ENCODE results near the gene GRM3.

The GRM3 gene

DNA sequence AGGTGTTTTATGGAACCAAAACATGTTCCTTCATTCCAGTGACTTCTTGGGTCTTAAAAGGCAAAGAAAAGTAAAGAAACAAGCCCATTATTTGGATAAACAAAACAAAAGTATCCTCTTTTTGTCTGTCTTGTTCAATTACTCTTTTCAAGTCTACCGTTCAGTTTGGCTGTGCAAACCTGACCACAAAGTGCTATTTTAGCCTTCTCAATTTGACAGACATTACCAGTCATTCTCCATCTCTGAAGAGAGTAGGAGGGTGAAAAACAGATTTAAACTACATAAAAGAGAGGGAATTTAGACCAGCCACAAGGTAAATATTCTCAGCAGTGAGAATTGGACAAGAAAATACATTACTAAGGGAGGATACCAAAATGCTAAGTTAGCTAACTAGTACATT, 145.2 kb downstream of the GRM3 start:
- Mint-ChIP-seq H3K36me3 (no peaks in the 10 kb centered on the region), H3K4me1 (peaks cover 0 to 4% of the 10 kb centered on the region in 2 donors), H3K27ac (no peak overlapping the region), H3K9me3 (peaks cover 0 to 2% of the 10 kb centered on the region in 2 donors), H3K4me3 (no peak overlapping the region), H3K27me3 (no peaks in the 10 kb centered on the region)
- DNase-seq (no peak), ATAC-seq (replicated peaks) (no peak)

DNA sequence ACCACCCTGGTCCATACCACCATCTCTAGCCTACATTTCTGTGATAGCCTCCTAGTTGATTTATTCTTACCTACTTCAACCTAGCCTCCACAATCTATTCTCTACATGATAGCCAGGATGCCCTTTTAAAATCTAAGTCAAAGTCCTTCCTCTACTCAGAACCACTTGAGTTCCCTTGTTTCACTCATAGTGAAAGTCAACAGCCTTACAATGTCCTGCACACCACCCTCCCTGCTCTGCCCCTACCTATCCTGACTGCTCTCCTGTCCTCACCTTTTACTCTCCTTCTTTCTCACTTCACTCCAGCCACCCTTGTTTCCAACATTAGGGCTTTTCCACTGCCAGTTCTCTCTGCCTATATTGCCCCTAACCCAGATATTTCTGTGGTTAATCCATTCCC, 146.7 kb downstream of the GRM3 start:
- Mint-ChIP-seq H3K4me3 (no peak overlapping the region), H3K36me3 (no peaks in the 10 kb centered on the region), H3K27me3 (no peaks in the 10 kb centered on the region), H3K27ac (no peak overlapping the region), H3K4me1 (peaks cover 0 to 4% of the 10 kb centered on the region in 2 donors), H3K9me3 (peaks cover 0 to 2% of the 10 kb centered on the region in 2 donors)
- ATAC-seq (replicated peaks) (peak; percentile 46 to 59), DNase-seq (no peak)

GRCh38 chr7:86792260-86792659, 148.6 kb downstream of the GRM3 start:
- Mint-ChIP-seq H3K27ac (no peak overlapping the region), H3K9me3 (peaks cover 4 to 7% of the 10 kb centered on the region in 2 donors), H3K4me3 (no peak overlapping the region), H3K27me3 (no peaks in the 10 kb centered on the region), H3K4me1 (peaks cover 0 to 4% of the 10 kb centered on the region in 2 donors), H3K36me3 (no peaks in the 10 kb centered on the region)
- no peak for ATAC-seq (replicated peaks)
- DNase-seq, result no peak

DNA sequence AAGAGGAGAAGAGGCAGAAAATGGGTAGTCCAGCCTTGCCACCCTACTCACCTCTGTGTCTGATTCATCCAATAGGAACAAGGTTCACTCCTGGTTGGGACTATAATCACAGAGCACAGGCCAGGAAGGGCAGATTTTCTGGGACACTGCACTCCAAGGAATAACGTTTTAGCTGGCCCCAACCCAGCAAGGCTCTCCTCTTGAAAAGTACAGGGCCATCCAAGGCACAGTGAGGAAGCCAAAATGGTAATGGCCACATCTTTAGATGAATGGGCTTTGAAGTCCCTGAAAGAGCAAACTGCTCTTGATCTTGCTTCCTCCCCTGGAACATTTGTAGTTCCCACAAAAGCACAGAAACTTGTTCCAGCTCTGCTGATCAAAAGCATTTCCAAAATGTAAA, 149.4 kb downstream of the GRM3 start:
- Mint-ChIP-seq H3K27me3 (no peaks in the 10 kb centered on the region), H3K4me1 (peaks cover 0 to 4% of the 10 kb centered on the region in 2 donors), H3K4me3 (no peak overlapping the region), H3K9me3 (peaks cover 6 to 10% of the 10 kb centered on the region in 2 donors), H3K27ac (no peak overlapping the region), H3K36me3 (no peaks in the 10 kb centered on the region)
- DNase-seq (no peak), ATAC-seq (replicated peaks) (no peak)

- H3K4me1 Mint-ChIP-seq, result no peaks in the 10 kb centered on the region
- peaks cover 3 to 4% of the 10 kb centered on the region in 2 donors for H3K9me3 Mint-ChIP-seq
- no peak overlapping the region for H3K4me3 Mint-ChIP-seq
- H3K27me3 Mint-ChIP-seq, result peaks cover 6 to 12% of the 10 kb centered on the region in 2 donors
- H3K36me3 Mint-ChIP-seq, result no peaks in the 10 kb centered on the region
- ATAC-seq (replicated peaks) (no peak), DNase-seq (no peak)
- no peak overlapping the region for H3K27ac Mint-ChIP-seq
Observed at GRCh38 chr7:86814661-86815379, 171.1 kb downstream of the GRM3 start.

GRCh38 chr7:86815556-86815955, 171.8 kb downstream of the GRM3 start:
- ATAC-seq (replicated peaks), result no peak
- DNase-seq, result no peak
- Mint-ChIP-seq H3K9me3 (peaks cover 3 to 4% of the 10 kb centered on the region in 2 donors), H3K27ac (no peak overlapping the region), H3K4me3 (no peak overlapping the region), H3K27me3 (peaks cover 6 to 12% of the 10 kb centered on the region in 2 donors), H3K4me1 (no peaks in the 10 kb centered on the region), H3K36me3 (no peaks in the 10 kb centered on the region)

DNA sequence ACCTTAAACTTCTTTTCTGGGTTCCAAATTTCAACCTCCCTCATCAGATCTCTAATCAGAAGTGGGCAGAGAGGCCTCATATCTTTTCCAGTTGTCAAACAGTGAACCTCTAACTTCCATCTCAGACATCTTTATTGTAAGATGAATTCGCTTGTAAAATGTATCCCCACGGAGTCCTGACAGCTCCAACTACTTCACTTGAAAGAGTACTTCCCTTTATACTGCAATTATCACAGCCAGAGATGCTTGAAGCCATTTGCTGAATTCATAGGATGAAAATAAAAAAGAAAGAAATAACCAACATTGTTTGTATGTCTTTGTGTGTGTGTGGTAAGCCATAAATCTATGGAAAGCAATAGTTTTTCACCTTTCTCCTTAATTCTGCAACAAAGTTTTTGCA, 175.2 kb downstream of the GRM3 start:
- DNase-seq (no peak), ATAC-seq (replicated peaks) (no peak)
- Mint-ChIP-seq H3K27ac (no peak overlapping the region), H3K9me3 (peaks cover 3 to 4% of the 10 kb centered on the region in 2 donors), H3K27me3 (peaks cover 8 to 9% of the 10 kb centered on the region in 2 donors), H3K4me3 (no peak overlapping the region), H3K36me3 (no peaks in the 10 kb centered on the region), H3K4me1 (no peaks in the 10 kb centered on the region)

DNA sequence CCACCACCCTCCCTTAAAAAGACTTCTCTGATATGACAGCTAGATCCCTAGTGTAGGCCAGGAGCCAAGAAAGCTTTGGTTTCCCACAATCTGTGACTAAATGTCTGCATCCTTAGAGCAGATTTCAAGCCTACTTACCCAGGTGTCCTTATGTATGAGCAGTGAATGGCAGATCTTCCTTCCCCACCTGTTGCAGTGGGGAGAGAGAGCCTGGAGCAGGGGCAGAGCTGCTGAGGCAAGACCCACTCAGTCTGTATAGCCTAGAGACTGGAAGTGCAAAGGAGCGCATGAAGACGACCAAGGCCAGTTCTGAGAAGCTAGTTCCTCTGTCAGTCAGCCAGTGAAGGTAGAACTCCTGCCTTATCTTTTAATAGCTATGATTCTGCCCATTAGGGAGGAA, 180.1 kb downstream of the GRM3 start:
- H3K27ac Mint-ChIP-seq, result no peak overlapping the region
- H3K27me3 Mint-ChIP-seq, result peaks cover 0 to 6% of the 10 kb centered on the region in 2 donors
- ATAC-seq (replicated peaks) (no peak), DNase-seq (no peak)
- no peaks in the 10 kb centered on the region for H3K4me1 Mint-ChIP-seq
- no peak overlapping the region for H3K4me3 Mint-ChIP-seq
- H3K9me3 Mint-ChIP-seq, result no peaks in the 10 kb centered on the region
- no peaks in the 10 kb centered on the region for H3K36me3 Mint-ChIP-seq

GRCh38 chr7:86825264-86825663, 181.6 kb downstream of the GRM3 start:
- Mint-ChIP-seq H3K36me3 (no peaks in the 10 kb centered on the region), H3K4me3 (no peak overlapping the region), H3K27me3 (peaks cover 0 to 6% of the 10 kb centered on the region in 2 donors), H3K27ac (no peak overlapping the region), H3K4me1 (no peaks in the 10 kb centered on the region), H3K9me3 (no peaks in the 10 kb centered on the region)
- no peak for DNase-seq
- ATAC-seq (replicated peaks), result no peak

DNA sequence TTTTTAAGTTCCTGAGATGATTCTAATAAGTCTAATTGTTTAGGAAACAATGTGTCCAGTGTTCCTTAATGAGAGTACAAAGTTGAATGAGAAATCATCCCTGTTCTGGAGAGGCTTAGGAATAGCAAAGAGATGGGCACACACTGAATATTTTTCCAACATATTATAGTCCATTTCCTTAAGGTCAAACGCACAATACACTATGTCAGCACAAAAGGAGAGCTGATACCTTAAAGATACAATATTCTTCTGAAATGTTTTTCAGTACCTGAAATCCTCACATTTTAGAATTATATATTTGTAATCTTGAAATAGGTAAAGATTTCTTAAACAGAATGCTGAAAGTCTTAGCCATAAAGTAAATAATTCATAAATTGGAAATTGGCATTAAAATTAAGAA, 183.2 kb downstream of the GRM3 start:
- ATAC-seq (replicated peaks) (no peak), DNase-seq (no peak)
- Mint-ChIP-seq H3K27ac (no peak overlapping the region), H3K27me3 (peaks cover 0 to 6% of the 10 kb centered on the region in 2 donors), H3K9me3 (no peaks in the 10 kb centered on the region), H3K4me1 (no peaks in the 10 kb centered on the region), H3K36me3 (no peaks in the 10 kb centered on the region), H3K4me3 (no peak overlapping the region)

DNA sequence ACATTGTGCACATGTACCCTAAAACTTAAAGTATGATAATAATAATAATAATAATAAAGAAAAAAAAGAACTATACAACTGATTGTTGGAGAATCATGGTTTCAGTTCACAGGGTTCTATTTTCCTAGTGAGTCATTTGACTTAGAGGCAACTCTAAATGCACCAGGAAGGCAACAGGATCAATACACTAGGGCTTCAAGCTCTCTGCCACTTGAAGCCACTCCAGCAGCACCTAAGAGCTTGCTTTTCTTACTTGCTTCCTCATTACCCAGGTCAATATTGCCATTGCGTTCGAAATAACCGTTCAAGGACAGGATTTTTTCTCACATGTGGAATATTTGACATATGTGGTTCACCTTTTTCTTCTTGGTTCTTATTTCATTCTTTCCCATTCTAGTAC, 189.7 kb downstream of the GRM3 start:
- no peaks in the 10 kb centered on the region for H3K4me1 Mint-ChIP-seq
- ATAC-seq (replicated peaks), result no peak
- peaks cover 0 to 1% of the 10 kb centered on the region in 2 donors for H3K9me3 Mint-ChIP-seq
- no peaks in the 10 kb centered on the region for H3K36me3 Mint-ChIP-seq
- no peak for DNase-seq
- H3K4me3 Mint-ChIP-seq, result no peak overlapping the region
- H3K27me3 Mint-ChIP-seq, result no peaks in the 10 kb centered on the region
- H3K27ac Mint-ChIP-seq, result no peak overlapping the region

GRCh38 chr7:86837235-86837634, 193.5 kb downstream of the GRM3 start:
- no peaks in the 10 kb centered on the region for H3K36me3 Mint-ChIP-seq
- no peaks in the 10 kb centered on the region for H3K4me1 Mint-ChIP-seq
- DNase-seq (no peak), ATAC-seq (replicated peaks) (no peak)
- H3K9me3 Mint-ChIP-seq, result peaks cover 0 to 1% of the 10 kb centered on the region in 2 donors
- no peak overlapping the region for H3K27ac Mint-ChIP-seq
- no peaks in the 10 kb centered on the region for H3K27me3 Mint-ChIP-seq
- H3K4me3 Mint-ChIP-seq, result no peak overlapping the region

- no peak for ATAC-seq (replicated peaks)
- Mint-ChIP-seq H3K27me3 (peaks cover 0 to 3% of the 10 kb centered on the region in 2 donors), H3K4me3 (no peak overlapping the region), H3K4me1 (no peaks in the 10 kb centered on the region), H3K36me3 (no peaks in the 10 kb centered on the region), H3K27ac (no peak overlapping the region), H3K9me3 (no peaks in the 10 kb centered on the region)
- no peak for DNase-seq
Observed at GRCh38 chr7:86844608-86845007, 200.9 kb downstream of the GRM3 start.

GRCh38 chr7:86846494-86847190, 202.9 kb downstream of the GRM3 start:
- H3K9me3 Mint-ChIP-seq, result no peaks in the 10 kb centered on the region
- no peak for DNase-seq
- ATAC-seq (replicated peaks), result no peak
- H3K4me3 Mint-ChIP-seq, result no peak overlapping the region
- no peaks in the 10 kb centered on the region for H3K36me3 Mint-ChIP-seq
- peaks cover 0 to 3% of the 10 kb centered on the region in 2 donors for H3K27me3 Mint-ChIP-seq
- no peak overlapping the region for H3K27ac Mint-ChIP-seq
- H3K4me1 Mint-ChIP-seq, result no peaks in the 10 kb centered on the region

DNA sequence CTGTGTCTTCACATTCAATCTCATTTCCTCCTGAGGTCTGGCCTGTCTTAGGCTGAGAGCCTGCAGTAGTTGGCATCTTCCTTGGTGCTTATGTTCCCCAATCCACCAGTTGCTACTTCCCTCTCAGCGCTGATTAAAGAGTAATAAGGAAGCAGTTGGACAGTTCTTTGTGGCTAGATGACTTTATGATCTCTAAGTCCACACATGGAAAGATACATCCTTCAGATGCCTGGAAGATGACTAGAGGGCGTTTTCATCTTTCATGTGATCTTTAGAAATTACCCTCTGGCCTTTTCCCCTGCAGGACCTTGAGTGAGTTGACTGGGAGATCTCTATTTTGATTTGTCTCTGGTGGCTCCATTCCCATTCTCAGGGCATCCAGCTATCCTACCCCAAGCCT, 204.5 kb downstream of the GRM3 start:
- no peaks in the 10 kb centered on the region for H3K9me3 Mint-ChIP-seq
- H3K27ac Mint-ChIP-seq, result no peak overlapping the region
- no peaks in the 10 kb centered on the region for H3K36me3 Mint-ChIP-seq
- no peak overlapping the region for H3K4me3 Mint-ChIP-seq
- no peaks in the 10 kb centered on the region for H3K4me1 Mint-ChIP-seq
- DNase-seq, result no peak
- ATAC-seq (replicated peaks), result no peak
- H3K27me3 Mint-ChIP-seq, result peaks cover 0 to 3% of the 10 kb centered on the region in 2 donors
